HG02571 (cell line): ENCODE measurements around the gene CLK4.
"Not testable (repeated sequence)": the region's sequence is repeated elsewhere in the genome, so short reads cannot be mapped to it uniquely, and the experiment has no call there.

Experiments
- ATAC-seq: cut with Tn5 transposase; IDR thresholded peaks from one replicate; pipeline ENCODE4 v1.9.1; 2021; ENCODE audit warnings: mild to moderate bottlenecking, moderate library complexity; ENCODE audit not compliant: unreplicated experiment

The CLK4 gene

DNA sequence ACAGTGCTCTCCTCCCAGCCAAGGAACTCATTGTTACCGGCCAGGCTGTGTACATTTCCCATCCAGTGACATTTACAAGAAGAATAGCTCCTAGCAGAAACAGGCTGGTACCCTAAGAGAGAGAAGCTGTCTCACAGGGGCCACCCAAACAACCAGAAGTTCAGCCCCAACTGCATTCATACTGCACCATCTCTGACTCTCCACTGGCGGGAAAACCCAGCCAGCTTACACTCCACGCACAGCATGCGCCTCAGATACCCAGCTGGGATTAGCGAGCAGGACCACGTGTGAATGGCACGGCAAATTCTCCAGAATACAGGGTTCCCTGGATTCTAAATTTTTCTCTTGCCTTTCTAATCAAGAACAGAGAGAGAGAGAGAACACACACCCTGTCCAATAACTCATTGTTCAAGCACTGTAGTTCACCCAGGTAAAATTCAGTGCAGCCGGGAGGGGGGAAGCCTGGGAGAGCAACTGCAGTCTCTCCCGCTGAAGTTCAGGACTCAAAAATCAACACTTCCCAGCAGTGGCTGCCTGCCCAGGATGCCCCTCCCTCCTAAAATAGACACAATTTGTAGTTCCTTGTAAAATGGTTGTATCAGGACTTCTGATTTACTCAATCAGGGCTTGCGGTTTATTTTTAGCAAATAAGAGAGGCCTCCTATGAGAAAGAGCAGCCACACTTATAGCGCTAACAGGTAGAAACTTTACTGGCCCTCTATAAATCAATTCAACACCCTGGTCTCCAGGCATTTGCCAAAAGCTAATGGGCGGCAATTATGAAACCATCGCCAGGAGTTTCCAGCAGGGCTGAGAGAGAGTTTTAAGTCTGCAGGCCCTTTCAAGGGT is 38.9 kb downstream of the CLK4 start:
- ATAC-seq = no peak

DNA sequence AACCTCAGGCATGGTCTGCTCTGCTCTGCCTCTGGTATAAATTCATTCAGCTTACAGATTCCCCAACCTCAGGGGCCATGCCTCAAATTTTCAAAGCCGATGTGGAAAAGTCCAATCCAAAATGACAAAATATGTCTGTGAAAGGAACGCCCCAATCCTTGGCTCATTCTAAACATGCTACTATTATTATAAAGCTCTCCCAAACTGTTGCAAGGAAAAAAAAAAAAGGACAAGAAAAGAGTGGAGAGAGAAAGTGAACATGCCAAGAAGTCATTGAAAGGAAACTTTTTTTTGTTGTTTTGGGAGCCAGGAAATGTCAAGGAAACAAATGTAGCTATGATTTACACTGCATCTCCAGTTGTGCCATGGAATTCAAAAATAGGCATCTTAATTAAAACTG is 40.5 kb downstream of the CLK4 start:
- ATAC-seq = no peak

DNA sequence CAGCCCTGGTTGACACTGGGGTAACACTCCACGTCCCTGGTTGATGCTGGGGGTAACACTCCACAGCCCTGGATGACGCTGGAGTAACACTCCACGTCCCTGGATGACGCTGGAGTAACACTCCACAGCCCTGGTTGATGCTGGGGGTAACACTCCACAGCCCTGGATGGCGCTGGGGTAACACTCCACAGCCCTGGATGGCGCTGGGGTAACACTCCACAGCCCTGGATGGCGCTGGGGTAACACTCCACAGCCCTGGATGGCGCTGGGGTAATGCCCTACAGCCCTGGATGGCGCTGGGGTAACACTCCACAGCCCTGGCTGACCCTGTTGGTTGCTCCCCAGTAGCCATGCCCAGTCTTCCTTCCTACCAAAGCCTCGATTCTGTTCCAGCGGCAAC is 41.4 kb downstream of the CLK4 start:
- not testable (repeated sequence) for ATAC-seq

DNA sequence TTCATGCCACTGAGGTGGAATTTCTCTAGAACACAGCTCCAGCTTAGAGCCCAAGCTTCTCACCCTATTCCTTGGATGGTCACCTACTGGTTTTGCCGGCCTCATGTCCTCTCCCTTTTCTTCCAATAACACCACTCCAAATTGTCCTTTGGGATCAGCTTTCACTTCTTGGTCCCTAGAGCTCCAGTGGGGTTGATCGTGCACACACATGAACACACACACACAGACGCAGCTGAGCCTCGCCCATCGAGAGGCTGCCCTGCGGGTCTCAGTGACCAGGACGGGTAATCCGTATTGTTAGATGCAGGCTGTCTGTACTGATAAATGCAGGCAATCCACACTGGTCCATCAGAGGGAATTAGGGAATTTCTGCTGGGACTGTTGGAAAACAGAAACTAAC is 43.6 kb downstream of the CLK4 start:
- no peak for ATAC-seq

DNA sequence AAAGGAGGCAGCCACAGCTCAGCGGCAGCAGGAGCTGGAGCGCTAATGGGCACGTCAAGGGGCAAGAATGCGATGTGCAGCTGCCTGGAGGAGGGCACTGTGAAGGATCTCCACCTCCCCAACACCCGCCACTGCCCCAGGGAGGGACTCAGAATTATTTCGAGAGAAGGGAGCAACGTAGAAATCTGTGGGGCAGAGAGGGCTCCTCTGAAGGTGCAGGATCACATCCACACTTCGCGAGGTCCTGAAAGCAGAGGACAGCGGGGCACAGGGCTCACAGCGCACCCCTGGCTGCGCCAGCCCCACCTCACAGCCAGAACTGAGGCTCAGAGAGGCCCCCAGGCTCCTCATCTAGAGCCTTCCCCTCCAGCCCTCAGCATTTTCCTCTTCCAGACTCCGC is 44.6 kb downstream of the CLK4 start:
- ATAC-seq = no peak

DNA sequence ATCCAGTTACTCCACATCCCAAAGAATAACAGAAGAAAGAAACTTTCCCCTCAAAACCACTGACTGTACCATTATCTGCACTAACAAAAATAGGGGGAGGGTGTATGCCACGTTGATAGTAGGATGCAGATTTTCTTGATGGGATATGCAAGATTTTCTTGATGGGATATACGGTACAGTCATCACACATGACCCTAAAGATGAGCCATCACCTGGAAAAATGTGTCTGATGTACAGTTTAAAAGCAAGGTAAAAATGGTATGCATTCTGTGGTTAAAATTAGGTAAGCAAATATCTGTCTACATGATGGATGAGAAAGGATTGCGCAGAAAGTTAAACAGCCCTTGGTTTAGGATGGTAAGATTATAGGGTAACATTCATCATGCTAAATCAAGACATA is 45.2 kb downstream of the CLK4 start:
- ATAC-seq = no peak

DNA sequence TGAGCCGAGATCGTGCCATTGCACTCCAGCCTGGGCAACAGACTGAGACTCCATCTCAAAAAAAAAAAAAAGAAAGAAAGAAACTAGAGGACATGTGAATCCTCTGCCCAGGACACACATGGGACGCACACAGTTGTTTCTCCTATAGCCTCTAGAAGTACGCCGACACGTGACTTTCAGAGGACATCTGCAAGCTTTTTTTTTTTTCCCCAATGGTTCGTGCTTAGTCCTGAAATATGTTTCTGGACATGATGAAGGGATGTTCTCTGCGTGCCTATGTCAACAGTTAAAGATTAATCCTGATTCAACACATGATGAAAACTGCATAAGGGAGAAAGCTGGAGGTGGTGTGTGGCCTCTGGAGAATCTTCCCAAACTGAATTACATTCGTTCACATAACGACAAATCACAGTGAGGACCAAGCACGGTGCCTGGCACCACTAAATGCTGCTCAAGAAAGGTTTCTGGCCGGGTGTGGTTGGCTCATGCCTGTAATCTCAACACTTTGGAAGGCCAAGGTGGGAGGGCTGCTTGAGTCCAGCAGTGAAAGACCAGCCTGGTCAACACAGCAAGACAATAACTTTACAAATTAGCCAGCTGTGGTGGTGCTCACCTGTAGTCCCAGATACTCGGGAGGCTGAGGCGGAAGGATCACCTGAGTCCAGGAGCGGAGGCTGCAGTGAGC is 46.4 kb downstream of the CLK4 start:
- ATAC-seq = no peak

DNA sequence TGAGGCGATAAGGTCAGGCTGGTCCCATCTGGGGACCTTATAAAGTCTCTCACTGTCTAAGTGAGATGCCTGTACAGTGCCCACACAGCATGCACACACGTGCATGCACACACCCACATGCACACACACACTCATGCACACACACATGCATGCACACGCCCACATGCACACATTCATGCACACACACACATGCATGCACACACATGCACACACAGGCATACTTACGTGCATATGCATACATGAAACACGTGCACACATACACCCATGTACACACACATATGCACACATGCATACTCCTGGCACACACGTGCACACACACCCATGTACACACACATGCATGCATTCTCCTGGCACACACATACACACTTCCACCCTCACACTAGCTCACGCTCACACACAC is 48.9 kb downstream of the CLK4 start:
- no peak for ATAC-seq

DNA sequence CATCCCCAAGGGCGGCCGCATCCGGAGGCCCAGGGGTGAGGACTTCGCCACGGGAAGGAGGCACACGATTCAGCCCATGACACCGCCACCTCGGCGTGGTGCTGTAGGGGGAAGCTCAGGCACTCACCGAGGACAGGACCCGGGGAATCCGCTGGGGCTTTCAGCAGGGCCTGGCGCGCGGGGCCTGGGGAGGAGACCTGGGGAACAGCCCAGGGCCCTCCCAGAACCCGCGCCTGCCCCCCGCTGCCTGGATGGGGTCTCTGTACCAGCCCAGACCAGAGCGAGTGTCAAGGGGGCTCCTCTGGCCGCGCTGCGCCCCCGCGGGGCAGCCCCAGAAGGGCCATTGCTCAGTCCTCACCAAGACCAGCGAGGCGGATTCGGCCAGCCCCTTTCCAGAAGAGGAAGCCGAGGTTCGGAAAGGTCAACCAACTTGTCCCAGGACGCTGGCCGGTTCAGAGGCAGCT is 49.4 kb downstream of the CLK4 start:
- ATAC-seq = no peak

DNA sequence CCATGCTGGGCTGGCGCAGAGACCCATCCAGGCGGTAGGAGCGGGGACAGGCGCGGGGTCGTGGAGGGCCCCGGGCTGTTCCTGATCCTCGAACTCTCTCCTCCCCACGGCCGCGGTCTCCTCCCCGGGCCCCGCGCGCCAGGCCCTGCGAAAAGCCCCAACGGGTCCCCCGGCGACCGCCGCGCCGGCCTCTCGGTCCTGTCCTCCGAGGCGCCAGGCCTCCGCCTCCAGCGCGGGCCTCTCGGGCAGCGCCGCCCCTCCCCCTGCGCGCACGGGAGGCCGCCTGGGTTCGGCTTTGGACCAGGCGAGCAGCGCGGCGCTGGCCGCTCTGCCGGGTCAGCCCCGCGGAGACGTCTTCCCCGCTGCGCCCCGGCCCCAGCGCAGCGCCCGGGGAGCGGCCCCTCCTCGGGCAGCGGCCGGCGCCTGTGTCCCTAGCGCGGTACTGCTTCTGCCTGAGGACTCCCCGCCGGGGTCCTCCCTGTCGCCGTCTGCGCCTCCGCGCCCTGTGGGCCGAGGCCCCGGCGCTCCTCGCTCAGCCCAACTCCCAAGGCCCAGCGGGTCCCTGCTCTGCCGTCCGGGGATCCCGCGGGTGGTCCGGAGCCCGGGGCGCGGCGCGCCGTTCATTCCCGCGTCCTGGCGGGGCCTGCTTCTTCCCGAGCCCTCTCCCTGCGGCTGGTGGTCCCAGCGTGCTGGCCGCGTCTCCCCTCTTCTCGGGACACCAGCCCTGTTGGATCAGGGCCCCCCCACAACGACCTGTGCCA is 50.1 kb downstream of the CLK4 start:
- no peak for ATAC-seq

DNA sequence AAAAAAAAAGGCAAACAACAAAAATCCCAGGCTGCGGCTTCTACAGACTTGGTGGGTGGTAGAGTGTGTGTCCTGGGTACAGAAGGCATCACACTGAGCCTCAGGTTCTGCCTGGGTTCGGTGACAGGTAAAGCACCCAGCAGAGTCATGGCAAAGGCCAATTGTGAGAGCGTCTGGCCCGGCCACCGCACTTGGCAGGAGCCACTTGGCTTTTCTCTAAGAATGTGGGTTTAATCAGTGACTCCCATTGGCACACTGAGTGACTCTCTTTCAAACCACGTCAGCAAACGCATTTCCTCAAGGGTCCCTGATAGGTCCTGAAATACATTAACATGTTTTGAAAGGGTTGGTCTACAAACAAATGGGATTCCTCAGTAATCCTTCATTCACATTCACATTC is 53.6 kb downstream of the CLK4 start:
- no peak for ATAC-seq

DNA sequence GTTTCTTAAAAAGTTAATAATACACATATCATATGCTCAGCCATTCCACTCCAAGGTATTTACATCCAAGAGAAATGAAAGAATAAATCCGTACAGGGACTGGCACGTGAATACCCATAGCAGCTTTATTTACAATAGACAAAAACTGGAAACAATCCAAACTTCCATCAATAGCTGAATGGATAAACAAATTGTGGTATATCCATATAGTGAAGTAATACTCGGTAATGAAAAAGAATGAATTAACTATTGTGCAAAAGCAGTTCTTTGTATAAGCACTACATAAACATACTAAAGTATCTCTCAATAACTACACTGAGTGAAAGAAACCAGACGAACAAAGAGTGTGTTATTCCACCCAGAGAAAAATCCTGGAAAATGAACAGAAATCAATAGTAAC is 54.2 kb downstream of the CLK4 start:
- no peak for ATAC-seq

DNA sequence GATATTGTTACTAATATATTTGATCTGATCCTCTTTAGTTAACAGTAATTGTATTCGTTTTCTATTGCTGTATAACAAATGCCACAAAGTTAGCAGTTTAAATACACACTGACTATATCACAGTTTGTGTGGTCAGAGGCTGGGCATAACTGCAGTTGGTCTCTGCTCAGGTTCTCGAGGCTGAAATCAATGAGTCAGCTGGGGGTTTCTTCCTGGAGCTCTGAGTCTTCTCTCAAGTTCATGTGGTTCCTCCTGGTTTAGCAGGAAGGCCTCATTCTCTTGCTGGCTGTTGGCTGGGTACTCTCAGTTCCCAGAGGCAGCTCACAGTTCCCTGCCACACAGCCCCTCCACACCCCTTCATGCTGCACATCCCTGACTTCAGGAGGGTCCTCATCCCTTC is 57.4 kb downstream of the CLK4 start:
- no peak for ATAC-seq

DNA sequence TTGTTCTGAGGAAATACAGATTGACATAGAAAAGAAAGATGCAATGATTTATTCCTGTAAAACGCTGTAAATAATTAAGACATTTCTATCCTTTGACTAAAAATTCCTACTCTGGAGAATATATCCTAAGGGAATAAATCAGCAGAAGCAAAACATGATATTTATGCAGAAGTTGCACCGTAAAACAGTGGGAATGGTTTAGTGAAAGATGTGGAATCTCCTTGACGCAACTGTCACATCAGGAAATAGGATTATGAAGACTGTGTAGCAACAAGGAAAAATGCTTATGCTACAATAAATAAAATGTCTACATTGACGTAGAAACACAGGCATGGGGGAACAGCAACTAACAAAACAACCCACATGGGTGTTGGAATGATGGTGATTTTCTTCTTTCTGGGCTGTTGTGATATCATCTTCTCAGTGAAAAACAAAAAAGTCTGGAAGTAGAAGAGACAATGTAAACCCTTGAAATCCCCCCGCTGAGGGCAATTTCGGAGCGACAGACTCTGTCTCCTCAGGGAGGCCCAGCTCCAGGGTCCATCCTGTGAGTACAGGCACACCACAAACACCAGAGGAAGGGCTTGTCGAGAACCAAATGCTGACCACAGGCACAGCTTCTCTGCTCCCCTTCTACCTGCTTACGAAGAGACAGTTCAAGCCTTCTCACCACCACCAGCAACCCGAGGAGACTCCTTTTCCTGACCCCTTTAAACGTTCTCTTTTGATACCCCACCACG is 61.9 kb downstream of the CLK4 start:
- ATAC-seq = no peak

DNA sequence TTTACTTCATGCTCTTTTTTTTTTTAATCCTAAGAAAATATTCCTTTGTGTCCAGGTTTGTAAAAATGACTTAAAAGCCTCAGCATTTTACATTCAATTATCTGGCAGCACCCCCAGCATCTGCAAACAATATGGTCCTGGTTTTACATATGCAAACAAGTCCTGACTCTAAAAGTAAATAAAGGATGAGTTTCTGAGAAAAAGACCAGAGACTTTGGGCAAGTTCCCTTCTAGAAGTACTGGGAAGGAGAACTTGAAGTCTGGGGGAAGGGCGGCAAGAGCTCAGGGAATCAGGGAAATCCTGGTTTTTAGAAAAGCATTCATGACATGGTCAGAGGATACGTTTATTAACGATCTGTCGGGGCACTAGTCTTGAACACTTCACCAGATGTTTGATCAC is 62.5 kb downstream of the CLK4 start:
- ATAC-seq = no peak

DNA sequence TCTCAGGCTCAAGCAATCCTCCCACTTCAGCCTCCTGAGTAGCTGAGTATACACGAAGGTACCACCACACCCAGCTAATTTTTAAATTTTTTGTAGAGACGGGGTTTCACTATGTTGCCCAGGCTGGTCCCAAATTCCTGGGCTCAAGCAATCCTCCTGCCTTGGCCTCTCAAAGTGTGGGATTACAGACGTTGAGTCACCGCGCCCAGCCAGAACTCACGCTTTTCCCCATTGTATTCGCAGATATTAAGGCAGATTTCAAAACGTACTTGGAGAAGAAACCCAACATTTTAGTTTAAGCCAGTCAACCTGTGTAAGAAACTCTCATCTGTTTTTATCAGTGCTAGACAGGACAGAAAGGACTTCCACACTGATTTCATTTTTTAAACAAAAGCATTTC is 63.2 kb downstream of the CLK4 start:
- no peak for ATAC-seq

DNA sequence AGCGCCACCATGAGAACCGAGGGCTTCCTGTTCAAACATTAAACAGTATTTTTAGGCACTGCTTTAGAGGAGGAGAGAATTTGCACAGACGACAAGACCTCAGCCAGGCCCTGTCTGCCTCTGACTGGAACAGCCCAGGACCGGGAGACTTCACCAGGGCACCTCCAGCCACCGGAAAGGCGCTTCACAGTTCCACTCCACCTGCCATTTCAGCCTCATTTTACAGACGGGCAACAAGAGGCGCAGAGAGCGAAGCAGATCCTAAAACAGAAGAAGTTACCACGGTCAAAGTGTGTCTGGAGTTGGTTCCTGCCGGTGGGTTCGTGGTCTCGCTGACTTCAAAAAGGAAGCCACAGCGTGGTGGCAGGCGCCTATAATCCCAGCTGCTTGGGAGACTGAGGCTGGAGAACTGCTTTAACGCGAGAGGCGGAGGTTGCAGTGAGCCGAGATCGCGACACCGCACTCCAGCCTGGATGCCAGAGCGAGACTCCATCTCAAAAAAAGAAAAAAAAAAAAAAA is 65.0 kb downstream of the CLK4 start:
- no peak for ATAC-seq

DNA sequence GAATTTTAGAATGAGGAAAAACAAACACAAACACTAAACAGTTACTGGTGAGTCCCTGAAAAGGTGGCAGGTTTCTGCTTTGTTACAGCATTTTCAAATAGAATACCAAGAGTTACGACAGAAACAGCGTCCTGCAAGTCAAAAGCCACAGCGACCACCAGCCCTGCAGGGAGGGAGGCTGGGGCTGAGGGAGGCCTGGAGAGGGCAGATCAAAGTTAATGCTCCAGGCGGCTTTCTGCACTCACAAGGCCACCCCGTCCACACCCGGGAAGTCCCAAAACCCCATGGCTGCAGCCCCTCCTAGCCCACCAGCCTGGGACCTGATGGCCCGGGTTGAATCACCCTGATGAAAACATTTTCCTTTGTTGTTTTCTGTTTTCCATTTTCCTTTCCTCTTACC is 65.9 kb downstream of the CLK4 start:
- ATAC-seq = no peak

DNA sequence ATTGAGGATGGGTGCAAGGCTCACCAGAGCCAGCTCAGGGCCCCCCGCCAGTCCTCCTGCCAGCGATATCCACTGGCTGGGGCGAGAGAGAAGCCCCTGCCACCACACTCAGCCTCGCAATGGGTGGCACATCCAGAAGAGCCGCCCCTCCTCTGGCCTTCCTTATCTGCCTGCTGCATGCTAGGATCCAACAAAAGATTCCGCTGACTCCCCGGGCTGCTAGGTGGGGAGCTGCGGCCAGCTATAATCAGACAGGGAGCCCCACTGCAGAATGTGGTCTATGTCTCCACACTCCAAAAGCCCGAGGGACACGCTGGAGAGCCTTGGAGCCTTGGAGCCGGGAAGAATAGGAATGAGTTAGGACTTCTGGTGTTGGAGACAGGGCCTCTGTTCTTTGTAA is 69.4 kb downstream of the CLK4 start:
- ATAC-seq = no peak

DNA sequence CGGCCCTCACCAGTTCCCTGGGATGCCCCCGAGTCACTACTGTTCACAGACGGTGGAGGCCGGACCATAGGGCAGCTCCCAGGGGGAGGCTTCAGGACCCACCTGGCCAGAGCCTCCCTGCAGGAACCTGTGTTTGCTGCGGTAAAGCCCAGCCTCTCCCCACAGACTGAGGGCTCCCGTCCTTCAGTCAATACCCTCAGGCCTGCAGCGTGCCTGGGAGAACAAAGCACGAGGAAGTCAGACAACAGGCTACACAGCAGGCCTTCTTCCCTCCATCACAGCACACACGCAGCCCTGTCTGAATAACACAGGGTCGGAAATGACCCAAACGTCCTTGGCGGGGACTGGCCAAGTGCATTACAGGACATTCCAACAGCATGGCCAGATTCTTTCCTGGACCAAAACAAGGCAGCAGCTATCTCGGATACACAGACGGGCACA is 71.1 kb downstream of the CLK4 start:
- ATAC-seq = no peak

DNA sequence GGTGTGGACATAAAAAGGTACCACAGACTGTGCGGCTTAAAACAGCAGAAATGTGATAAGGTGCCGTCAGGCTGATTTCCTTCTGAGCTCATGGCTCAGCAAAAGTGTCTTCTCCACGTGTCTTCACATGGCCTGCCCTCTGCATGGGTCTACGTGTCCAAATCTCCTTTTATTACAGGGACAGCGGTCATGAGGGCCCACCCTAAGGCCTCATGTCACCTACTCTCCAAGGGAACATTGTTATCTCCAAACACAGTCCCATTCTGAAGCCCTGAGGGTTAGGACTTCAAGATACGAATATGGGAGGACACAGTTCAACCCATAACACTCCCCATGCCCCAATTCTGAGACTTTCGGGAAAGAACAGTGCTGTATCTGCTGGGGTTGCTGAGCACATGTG is 71.8 kb downstream of the CLK4 start:
- ATAC-seq = no peak
